HepG2 (cell line): ENCODE data around the gene RIC3. TPM values are rescaled to one million over a fixed set of nuclear protein-coding genes. Genes with fewer than 3 reads are reported as not detected.

ENCODE experiments used
- ATAC-seq: fragments of 200-7000 bp; cut with Tn5 transposase; 3 replicates; pipeline ENCODE4 v1.9.1; 2020; ENCODE audit warnings: mild to moderate bottlenecking, moderate library complexity
- BruUV-seq: library from RNA; stranded (reverse); fragments of 400-500 nt; replicated peaks from 2 replicates; lab custom pipeline; 2021; lab: Mats Ljungman, UMichigan
- CTCF ChIA-PET: fragments of 300-600 bp; formaldehyde crosslinking; extraction: SDS; loops from one replicate; lab custom pipeline; 2021; ENCODE audit warnings: low total read pairs, inconsistent platforms, low intra/inter-chr PET ratio; lab: Yijun Ruan, JAX
- POLR2A ChIA-PET: fragments of 350-600 bp; sonication (Branson Sonifier 250); formaldehyde crosslinking; loops from one replicate; lab custom pipeline; 2020; ENCODE audit warnings: antibody characterized with exemption, inconsistent platforms; lab: Yijun Ruan, JAX
- DNase-seq: peaks from one replicate; pipeline ENCODE4 v3.0.0-alpha.2; 2015; ENCODE audit warnings: low spot score
- FAIRE-seq: peaks from 3 replicates; lab custom pipeline; 2011; peaks lifted over from hg19 to GRCh38; lab: Jason Lieb, UNC
- H2AFZ ChIP-seq: one replicate; pipeline ENCODE4 v1.6.1; 2011; ENCODE audit warnings: low read length, inconsistent platforms
- H3K27ac ChIP-seq: fragments of 300-600 bp; 3 replicates; pipeline ENCODE4 v1.8.0; 2011; ENCODE audit warnings: mixed run types, mild to moderate bottlenecking, mixed read lengths, low read length, inconsistent platforms; ENCODE audit not compliant: insufficient read depth; ENCODE audit errors: extremely low read length
- H3K27me3 ChIP-seq, 2 experiments: fragments of 200-600 bp in 1 of 2; 2 replicates in 1 of 2; 3 replicates in 1 of 2; pipeline versions ENCODE4 v1.6.0 to v1.8.0; 2011; ENCODE audit warnings: low read length in 2 of 2, mild to moderate bottlenecking in 2 of 2, moderate library complexity in 2 of 2, inconsistent platforms in 1 of 2; ENCODE audit not compliant: insufficient read depth in 2 of 2, control insufficient read depth in 1 of 2
- H3K36me3 ChIP-seq, 2 experiments: fragments of 200-600 bp in 1 of 2; replicated peaks in 1 of 2; 2 replicates in 1 of 2; 3 replicates in 1 of 2; pipeline versions ENCODE4 v1.5.1 to v1.8.0; 2011; ENCODE audit warnings: low read length in 2 of 2, inconsistent platforms in 1 of 2; ENCODE audit not compliant: insufficient read depth in 2 of 2, control insufficient read depth in 1 of 2
- H3K4me1 ChIP-seq: 2 replicates; pipeline ENCODE4 v1.5.1; 2012; ENCODE audit warnings: low read length, inconsistent platforms; ENCODE audit not compliant: insufficient read depth
- H3K4me2 ChIP-seq: 2 replicates; pipeline ENCODE4 v1.6.0; 2011; ENCODE audit warnings: low read depth, low read length, inconsistent platforms
- H3K4me3 ChIP-seq, 3 experiments: fragments of 200-600 bp in 1 of 3; sonication (generic), shearing (Covaris generic) in 1 of 3; replicated peaks in 1 of 3; 2 replicates each; pipeline ENCODE4 v1.5.1; 2011 to 2016; ENCODE audit warnings: low read length in 3 of 3, inconsistent platforms in 2 of 3, low read depth in 2 of 3, mild to moderate bottlenecking in 2 of 3, control low read depth in 1 of 3, mixed read lengths in 1 of 3; ENCODE audit not compliant: insufficient read depth in 1 of 3
- H3K79me2 ChIP-seq: one replicate; pipeline ENCODE4 v1.6.1; 2011; ENCODE audit warnings: low read length, inconsistent platforms; ENCODE audit not compliant: insufficient read depth
- H3K9ac ChIP-seq: 2 replicates; pipeline ENCODE4 v1.6.0; 2011; ENCODE audit warnings: mild to moderate bottlenecking, low read depth, low read length, inconsistent platforms; ENCODE audit not compliant: insufficient read depth
- H3K9me3 ChIP-seq: 2 replicates; pipeline ENCODE4 v1.5.1; 2012; ENCODE audit warnings: mild to moderate bottlenecking, low read length
- H4K20me1 ChIP-seq: 2 replicates; pipeline ENCODE4 v1.6.0; 2011; ENCODE audit warnings: inconsistent platforms, mild to moderate bottlenecking, low read length, moderate library complexity; ENCODE audit not compliant: insufficient read depth
- DMTF1 ChIP-seq: sonication (generic); formaldehyde crosslinking; IDR thresholded peaks from 2 replicates; pipeline ENCODE4 v1.4.0; 2020; ENCODE audit warnings: mild to moderate bottlenecking, missing genetic modification reagents
- HCFC1 ChIP-seq: fragments of 150-350 bp; IDR thresholded peaks from 2 replicates; pipeline ENCODE4 v1.6.1; 2014; ENCODE audit warnings: low read depth, low read length
- MLXIP ChIP-seq: sonication (generic); formaldehyde crosslinking; IDR thresholded peaks from 2 replicates; pipeline ENCODE4 v1.9.0; 2021; ENCODE audit warnings: missing genetic modification reagents, borderline replicate concordance
- PHF20 ChIP-seq: sonication (generic); formaldehyde crosslinking; IDR thresholded peaks from 2 replicates; pipeline ENCODE4 v1.5.0; 2020; ENCODE audit warnings: mild to moderate bottlenecking, missing genetic modification reagents
- SNAPC4 ChIP-seq: sonication (generic); formaldehyde crosslinking; IDR thresholded peaks from 2 replicates; pipeline ENCODE4 v1.4.0; 2020; ENCODE audit warnings: mild to moderate bottlenecking, missing genetic modification reagents
- ZNF75D ChIP-seq: sonication (generic); formaldehyde crosslinking; IDR thresholded peaks from 2 replicates; pipeline ENCODE4 v1.8.1; 2023; ENCODE audit warnings: missing genetic modification reagents, mild to moderate bottlenecking, borderline replicate concordance
- WGBS: methylation state at CpG from one replicate; pipeline ENCODE4 v1.1.6; 2017; ENCODE audit warnings: low lambda C conversion rate; 5-methylcytosine and 5-hydroxymethylcytosine counted together
- in situ Hi-C: cut with HindIII; loops from 2 replicates; pipeline ENCODE4 v1.10.0; 2017; ENCODE audit warnings: low pct_unique_long_range_greater_than_20kb; ENCODE audit not compliant: extremely low pct_ligation_motif_present
- intact Hi-C: fragments of 100-400 bp; cut with micrococcal nuclease; formaldehyde crosslinking; loops from one replicate; pipeline ENCODE4 v1.10.0; 2022; ENCODE audit not compliant: unreplicated experiment
- polyA plus RNA-seq, 8 experiments: library from polyadenylated mRNA; depleted of rRNA in 3 of 8; stranded (reverse) in 7 of 8; unstranded in 1 of 8; fragments of >200 nt; fragmentation: Illumina TruSeq in 4 of 8; extraction: Trizol in 4 of 8; gene quantifications; 2 replicates each; pipeline versions ENCODE4 v1.2.1 to v1.2.3, GENCODE V29; 2011 to 2016; ENCODE audit warnings: low read depth in 4 of 8, missing spikeins in 1 of 8, mixed read lengths in 1 of 8; ENCODE audit not compliant: insufficient read depth in 1 of 8
- total RNA-seq, 5 experiments: library from RNA; depleted of rRNA; stranded (reverse); fragments of >200 nt; fragmentation: Illumina TruSeq; extraction: Trizol; gene quantifications; 2 replicates each; pipeline ENCODE4 v1.2.3, GENCODE V29; 2016; ENCODE audit warnings: low read depth in 1 of 5

Gene RIC3
- total and polyA plus RNA-seq, 2 of the 13 experiments (the other 11 are each of a cell fraction or from before 2014, with no cell fraction given): not detected

- TF ChIP-seq SNAPC4 (CRISPR knock-in tag): no peak
- no peak for TF ChIP-seq HCFC1
Observed at GRCh38 chr11:8100605-8101004, 68.2 kb downstream of the RIC3 start (continued).

- WGBS: 87% methylated on average over 14 of the region's 14 CpGs
- no peak for TF ChIP-seq DMTF1
- TF ChIP-seq MLXIP (CRISPR knock-in tag): no peak
- TF ChIP-seq PHF20: no peak
- TF ChIP-seq ZNF75D: no peak
Observed at GRCh38 chr11:8100158-8100557, 68.7 kb downstream of the RIC3 start.

More at GRCh38 chr11:8100158-8100557, 68.7 kb downstream of the RIC3 start:
- no peak overlapping the region for H3K9ac ChIP-seq
- CTCF ChIA-PET: interaction anchor here (1.3 to 1.6 kb wide), 3 partner anchors 67 to 94 kb away, joined by 3 to 25 read pairs (median 18); no protein-coding TSS in a partner anchor
- H3K9me3 ChIP-seq: no peaks in the 10 kb centered on the region
- no peaks in the 10 kb centered on the region for H3K4me1 ChIP-seq
- no peaks in the 10 kb centered on the region for H4K20me1 ChIP-seq
- H3K79me2 ChIP-seq: no peaks in the 10 kb centered on the region
- FAIRE-seq (no peak), ATAC-seq (no peak), DNase-seq (no peak)
- POLR2A ChIA-PET: no interaction called here
- peaks cover 0 to 8% of the 10 kb centered on the region in 2 experiments; a peak in 3 of 5 replicates for H3K36me3 ChIP-seq
- no peaks in the 10 kb centered on the region for H3K27me3 ChIP-seq
- H3K4me2 ChIP-seq: no peak overlapping the region
- intact Hi-C loops: no loop called here
- no peak overlapping the region for H3K4me3 ChIP-seq
- H3K27ac ChIP-seq: no peak overlapping the region
- no peak overlapping the region for H2AFZ ChIP-seq
- no TSS peak for BruUV-seq
- in situ Hi-C loops: no loop called here
